Measurements from ENCODE around the gene INPP5A. TPM values are rescaled to one million over a fixed set of nuclear protein-coding genes. Genes with fewer than 3 reads are reported as not detected.

Gene INPP5A
- total RNA-seq, 1 donor from 2014 or later = 45.2 TPM

DNA sequence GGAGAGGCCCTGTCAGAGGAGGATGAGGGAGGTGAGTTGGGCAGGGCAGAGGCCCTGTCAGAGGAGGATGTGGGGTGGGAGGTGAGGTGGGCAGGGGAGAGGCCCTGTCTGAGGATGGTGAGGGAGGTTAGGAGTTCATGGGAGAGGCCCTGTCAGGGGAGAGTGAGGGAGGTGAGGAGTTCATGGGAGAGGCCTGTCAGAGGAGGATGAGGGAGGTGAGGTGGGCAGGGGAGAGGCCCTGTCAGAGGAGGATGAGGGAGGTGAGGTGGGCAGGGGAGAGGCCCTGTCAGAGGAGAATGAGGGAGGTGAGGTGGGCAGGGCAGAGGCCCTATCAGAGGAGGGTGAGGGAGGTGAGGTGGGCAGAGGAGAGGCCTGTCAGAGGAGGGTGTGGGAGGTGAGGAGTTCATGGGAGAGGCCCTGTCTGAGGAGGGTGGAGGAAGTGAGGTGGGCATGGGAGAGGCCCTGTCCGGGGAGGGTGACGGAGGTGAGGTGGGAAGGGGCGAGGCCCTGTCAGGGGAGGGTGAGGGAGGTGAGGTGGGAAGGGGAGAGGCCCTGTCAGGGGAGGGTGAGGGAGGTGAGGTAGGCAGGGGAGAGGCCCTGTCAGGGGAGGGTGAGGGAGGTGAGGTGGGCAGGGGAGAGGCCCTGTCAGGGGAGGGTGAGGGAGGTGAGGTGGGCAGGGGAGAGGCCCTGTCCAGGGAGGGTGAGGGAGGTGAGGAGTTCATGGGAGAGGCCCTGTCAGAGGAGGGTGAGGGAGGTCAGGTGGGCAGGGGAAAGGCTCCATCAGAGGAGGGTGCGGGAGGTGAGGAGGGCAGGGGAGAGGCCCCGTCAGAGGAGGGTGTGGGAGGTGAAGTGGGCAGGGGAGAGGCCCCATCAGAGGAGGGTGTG, 73.7 kb downstream of the INPP5A start:
- H3K27ac Mint-ChIP-seq (ENCODE audit: unreplicated experiment) = no peak overlapping the region
- peaks cover 6% of the 10 kb centered on the region for H3K27me3 Mint-ChIP-seq (ENCODE audit: unreplicated experiment)
- H3K4me3 Mint-ChIP-seq (ENCODE audit: unreplicated experiment) = no peak overlapping the region
- H3K36me3 Mint-ChIP-seq (ENCODE audit: low read depth, unreplicated experiment) = peaks cover 4% of the 10 kb centered on the region
- TF ChIP-seq, protein P1, sequence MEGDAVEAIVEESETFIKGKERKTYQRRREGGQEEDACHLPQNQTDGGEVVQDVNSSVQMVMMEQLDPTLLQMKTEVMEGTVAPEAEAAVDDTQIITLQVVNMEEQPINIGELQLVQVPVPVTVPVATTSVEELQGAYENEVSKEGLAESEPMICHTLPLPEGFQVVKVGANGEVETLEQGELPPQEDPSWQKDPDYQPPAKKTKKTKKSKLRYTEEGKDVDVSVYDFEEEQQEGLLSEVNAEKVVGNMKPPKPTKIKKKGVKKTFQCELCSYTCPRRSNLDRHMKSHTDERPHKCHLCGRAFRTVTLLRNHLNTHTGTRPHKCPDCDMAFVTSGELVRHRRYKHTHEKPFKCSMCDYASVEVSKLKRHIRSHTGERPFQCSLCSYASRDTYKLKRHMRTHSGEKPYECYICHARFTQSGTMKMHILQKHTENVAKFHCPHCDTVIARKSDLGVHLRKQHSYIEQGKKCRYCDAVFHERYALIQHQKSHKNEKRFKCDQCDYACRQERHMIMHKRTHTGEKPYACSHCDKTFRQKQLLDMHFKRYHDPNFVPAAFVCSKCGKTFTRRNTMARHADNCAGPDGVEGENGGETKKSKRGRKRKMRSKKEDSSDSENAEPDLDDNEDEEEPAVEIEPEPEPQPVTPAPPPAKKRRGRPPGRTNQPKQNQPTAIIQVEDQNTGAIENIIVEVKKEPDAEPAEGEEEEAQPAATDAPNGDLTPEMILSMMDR (IDR thresholded peaks at IDR 0.05; ENCODE audit: unreplicated experiment) = no peak
- peaks cover 5% of the 10 kb centered on the region for H3K4me1 Mint-ChIP-seq (ENCODE audit: unreplicated experiment)
- DNase-seq (ENCODE audit: low spot score) = no peak
- no peaks in the 10 kb centered on the region for H3K9me3 Mint-ChIP-seq (ENCODE audit: unreplicated experiment)

DNA sequence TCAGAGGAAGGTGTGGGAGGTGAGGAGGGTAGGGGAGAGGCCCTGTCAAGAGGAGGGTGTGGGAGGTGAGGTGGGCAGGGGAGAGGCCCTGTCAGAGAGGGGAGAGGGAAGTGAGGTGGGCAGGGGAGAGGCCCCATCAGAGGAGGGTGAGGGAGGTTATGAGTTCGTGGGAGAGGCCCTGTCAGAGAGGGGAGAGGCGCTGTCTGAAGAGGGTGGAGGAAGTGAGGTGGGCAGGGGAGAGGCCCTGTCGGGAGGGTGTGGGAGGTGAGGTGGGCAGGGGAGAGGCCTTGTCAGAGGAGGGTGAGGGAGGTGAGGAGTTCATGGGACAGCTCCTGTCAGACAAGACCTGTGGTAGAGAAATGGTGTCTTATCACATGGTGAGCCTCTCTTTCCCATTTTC, 74.4 kb downstream of the INPP5A start:
- peaks cover 8% of the 10 kb centered on the region for H3K27me3 Mint-ChIP-seq (ENCODE audit: unreplicated experiment)
- no peak overlapping the region for H3K27ac Mint-ChIP-seq (ENCODE audit: unreplicated experiment)
- TF ChIP-seq, protein P1 (IDR thresholded peaks at IDR 0.05; ENCODE audit: unreplicated experiment) = no peak
- H3K4me3 Mint-ChIP-seq (ENCODE audit: unreplicated experiment) = no peak overlapping the region
- H3K4me1 Mint-ChIP-seq (ENCODE audit: unreplicated experiment) = peaks cover 5% of the 10 kb centered on the region
- no peak for DNase-seq (ENCODE audit: low spot score)
- peaks cover 9% of the 10 kb centered on the region for H3K36me3 Mint-ChIP-seq (ENCODE audit: low read depth, unreplicated experiment)
- no peaks in the 10 kb centered on the region for H3K9me3 Mint-ChIP-seq (ENCODE audit: unreplicated experiment)

DNA sequence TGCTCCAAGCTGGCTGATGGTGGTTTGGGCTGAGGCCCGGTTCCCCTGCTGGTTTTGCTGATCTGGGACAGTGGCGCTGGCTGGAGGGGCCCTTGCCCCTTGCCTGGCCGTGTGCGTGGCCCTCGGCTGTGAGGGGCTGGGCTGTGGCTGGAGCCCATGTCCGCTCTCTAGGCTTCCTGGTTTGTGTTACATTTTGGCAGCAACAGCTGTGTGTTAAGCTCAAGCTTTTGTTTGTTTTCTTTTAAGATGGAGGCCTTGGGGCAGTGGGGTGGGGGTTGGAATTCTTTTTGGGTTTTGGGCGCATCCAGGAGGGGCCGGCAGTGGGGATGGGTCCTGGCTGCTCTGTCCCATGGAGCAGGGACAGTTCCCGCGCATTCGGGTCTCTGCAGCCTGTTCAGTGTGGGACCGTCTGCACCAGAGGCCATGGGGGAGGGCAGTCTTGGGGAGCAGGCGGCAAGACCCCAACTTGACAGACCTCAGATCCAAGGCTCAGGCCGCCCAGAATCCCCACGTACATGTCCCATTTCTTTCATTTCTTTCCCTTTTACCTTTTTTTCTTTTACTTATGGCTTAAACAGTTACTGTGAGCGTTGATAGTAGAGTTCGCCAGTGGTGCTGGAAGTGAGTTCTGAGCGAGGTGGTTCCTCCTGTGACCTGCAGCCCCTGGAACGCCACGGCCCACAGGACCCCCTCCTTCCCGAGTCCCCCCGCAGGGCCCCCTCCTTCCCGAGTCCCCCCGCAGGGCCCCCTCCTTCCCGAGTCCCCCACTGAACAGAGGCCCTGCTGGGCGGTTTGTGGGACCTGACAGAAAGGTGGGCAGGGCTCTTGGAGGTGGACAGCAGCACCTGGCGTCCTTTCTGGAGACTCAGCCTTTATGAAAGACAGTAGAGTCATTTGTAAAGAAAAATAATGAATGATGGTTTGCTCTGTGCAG, 75.3 kb downstream of the INPP5A start:
- no peak overlapping the region for H3K4me3 Mint-ChIP-seq (ENCODE audit: unreplicated experiment)
- DNase-seq (ENCODE audit: low spot score) = no peak
- TF ChIP-seq, protein P1 (IDR thresholded peaks at IDR 0.05; ENCODE audit: unreplicated experiment) = no peak
- no peak overlapping the region for H3K27ac Mint-ChIP-seq (ENCODE audit: unreplicated experiment)
- peaks cover 7% of the 10 kb centered on the region for H3K4me1 Mint-ChIP-seq (ENCODE audit: unreplicated experiment)
- peaks cover 9% of the 10 kb centered on the region for H3K36me3 Mint-ChIP-seq (ENCODE audit: low read depth, unreplicated experiment)
- H3K27me3 Mint-ChIP-seq (ENCODE audit: unreplicated experiment) = peaks cover 8% of the 10 kb centered on the region
- no peaks in the 10 kb centered on the region for H3K9me3 Mint-ChIP-seq (ENCODE audit: unreplicated experiment)

DNA sequence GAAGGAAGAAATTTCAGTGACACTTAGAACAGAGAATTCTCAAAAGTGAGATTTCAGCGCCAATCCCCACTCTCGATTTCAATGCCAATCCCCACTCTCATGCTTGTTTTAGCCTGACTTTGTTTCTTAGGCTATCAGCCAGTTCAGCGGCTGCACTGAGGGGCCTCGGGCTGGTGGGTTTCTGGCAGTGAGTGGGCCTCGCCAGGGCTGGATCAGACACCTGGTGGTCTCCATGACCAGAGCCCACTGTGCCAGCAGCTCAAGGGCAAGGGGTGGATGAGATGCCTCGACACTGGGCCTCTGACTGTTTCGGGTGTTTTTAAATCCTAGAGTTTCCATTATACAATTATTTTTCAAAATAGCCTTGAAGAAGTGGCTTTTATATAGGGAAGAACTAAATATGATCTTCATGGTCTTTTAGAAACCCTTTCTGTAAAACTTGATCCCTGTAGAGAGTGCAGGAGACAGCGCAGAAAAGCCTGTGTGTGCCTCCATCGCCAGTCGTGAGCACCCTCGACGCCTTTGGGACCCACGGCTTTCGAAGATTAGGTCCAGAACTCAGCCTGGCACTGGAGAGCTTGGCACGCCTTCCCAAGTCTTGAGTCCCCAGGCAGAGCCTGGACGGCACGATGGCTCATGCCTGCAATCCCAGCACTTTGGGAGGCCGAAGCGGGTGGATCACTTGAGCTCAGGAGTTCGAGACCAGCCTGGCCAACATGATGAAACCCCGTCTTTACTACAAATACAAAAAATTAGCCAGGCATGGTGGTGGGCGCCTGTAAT, 76.2 kb downstream of the INPP5A start:
- no peak for DNase-seq (ENCODE audit: low spot score)
- Mint-ChIP-seq H3K36me3 (ENCODE audit: low read depth, unreplicated experiment) (peaks cover 14% of the 10 kb centered on the region), H3K9me3 (ENCODE audit: unreplicated experiment) (no peaks in the 10 kb centered on the region), H3K27me3 (ENCODE audit: unreplicated experiment) (peaks cover 8% of the 10 kb centered on the region), H3K27ac (ENCODE audit: unreplicated experiment) (no peak overlapping the region), H3K4me1 (ENCODE audit: unreplicated experiment) (peaks cover 7% of the 10 kb centered on the region), H3K4me3 (ENCODE audit: unreplicated experiment) (no peak overlapping the region)
- TF ChIP-seq, protein P1 (IDR thresholded peaks at IDR 0.05; ENCODE audit: unreplicated experiment) = no peak

All from endothelial cell (in vitro differentiated cells).